PC-9 (cell line): ENCODE measurements around the gene TMEM132D. TPM values are rescaled to one million over a fixed set of nuclear protein-coding genes. Genes with fewer than 3 reads are reported as not detected.

Experiments
- BruUV-seq: library from RNA; stranded (reverse); fragments of 400-500 nt; replicated peaks from 2 replicates; lab custom pipeline; 2021; lab: Mats Ljungman, UMichigan
- CTCF ChIA-PET: fragments of 300-600 bp; sonication (Branson Sonifier 250); formaldehyde crosslinking; loops from one replicate; lab custom pipeline; 2022; ENCODE audit warnings: antibody characterized with exemption; lab: Charles Lee
- POLR2A ChIA-PET: fragments of 300-600 bp; sonication (Branson Sonifier 250); formaldehyde crosslinking; loops from one replicate; lab custom pipeline; 2022; ENCODE audit warnings: antibody characterized with exemption; ENCODE audit not compliant: unreplicated experiment; lab: Charles Lee
- DNase-seq, 2 experiments: peaks; one replicate each; pipeline versions ENCODE4 v3.0.0 to v3.0.0-alpha.2; 2015 to 2022; ENCODE audit warnings: mixed read lengths in 1 of 2
- H2AFZ ChIP-seq: fragments of 200-600 bp; sonication (generic); 2 replicates; pipeline ENCODE4 v1.8.1; 2017; ENCODE audit warnings: antibody characterized with exemption
- H3F3A ChIP-seq: fragments of 200-600 bp; sonication (generic); 2 replicates; pipeline ENCODE4 v1.8.1; 2017; ENCODE audit warnings: antibody characterized with exemption, mild to moderate bottlenecking, low read depth; ENCODE audit not compliant: insufficient read depth
- H3K27ac ChIP-seq: fragments of 200-600 bp; sonication (generic); 2 replicates; pipeline ENCODE4 v1.6.1; 2016; ENCODE audit warnings: mixed run types
- H3K27me3 ChIP-seq: fragments of 200-600 bp; sonication (generic); 2 replicates; pipeline ENCODE4 v1.6.1; 2016; ENCODE audit warnings: low read depth, mixed run types; ENCODE audit not compliant: insufficient read depth
- H3K36me3 ChIP-seq: fragments of 200-600 bp; sonication (generic); 2 replicates; pipeline ENCODE4 v1.6.1; 2016; ENCODE audit warnings: low read depth, mixed run types
- H3K4me1 ChIP-seq: fragments of 200-600 bp; sonication (generic); replicated peaks from 2 replicates; pipeline ENCODE4 v1.6.1; 2016; ENCODE audit warnings: mixed run types; ENCODE audit not compliant: insufficient read depth
- H3K4me2 ChIP-seq: fragments of 200-600 bp; sonication (generic); 2 replicates; pipeline ENCODE4 v1.6.1; 2017; ENCODE audit warnings: mixed run types
- H3K4me3 ChIP-seq: fragments of 200-600 bp; sonication (generic); 2 replicates; pipeline ENCODE4 v1.6.1; 2016; ENCODE audit warnings: mixed run types
- H3K79me2 ChIP-seq: fragments of 200-600 bp; sonication (generic); 2 replicates; pipeline ENCODE4 v1.6.1; 2017; ENCODE audit warnings: low read depth, mixed run types
- H3K9me2 ChIP-seq: fragments of 200-600 bp; sonication (generic); 2 replicates; pipeline ENCODE4 v1.8.1; 2017; ENCODE audit warnings: mild to moderate bottlenecking; ENCODE audit not compliant: insufficient read depth
- H3K9me3 ChIP-seq: fragments of 200-600 bp; sonication (generic); 2 replicates; pipeline ENCODE4 v1.8.1; 2016; ENCODE audit warnings: low read depth; ENCODE audit not compliant: insufficient read depth
- H4K20me1 ChIP-seq: fragments of 200-600 bp; sonication (generic); 2 replicates; pipeline ENCODE4 v1.8.1; 2017; ENCODE audit not compliant: insufficient read depth
- EZH2 ChIP-seq: fragments of 200-600 bp; sonication (generic); IDR thresholded peaks from 2 replicates; pipeline ENCODE4 v1.8.0; 2017; ENCODE audit warnings: antibody characterized with exemption, low read depth
- intact Hi-C: fragments of 100-400 bp; cut with micrococcal nuclease; formaldehyde crosslinking; loops from one replicate; pipeline ENCODE4 v1.10.0; 2022; ENCODE audit not compliant: unreplicated experiment
- total RNA-seq: library from RNA; stranded (reverse); gene quantifications from 2 replicates; pipeline ENCODE4 v1.2.3, GENCODE V29; 2021
- TF ChIP-seq, protein P1 (sequence below): fragments of 200-600 bp; sonication (generic); conservative IDR thresholded peaks from 2 replicates; pipeline ENCODE4 v1.6.1; 2017; ENCODE audit warnings: mixed run types, antibody characterized with exemption, mild to moderate bottlenecking, moderate library complexity

TMEM132D gene
- total RNA-seq, 1 experiment from 2014 or later, result not detected

DNA sequence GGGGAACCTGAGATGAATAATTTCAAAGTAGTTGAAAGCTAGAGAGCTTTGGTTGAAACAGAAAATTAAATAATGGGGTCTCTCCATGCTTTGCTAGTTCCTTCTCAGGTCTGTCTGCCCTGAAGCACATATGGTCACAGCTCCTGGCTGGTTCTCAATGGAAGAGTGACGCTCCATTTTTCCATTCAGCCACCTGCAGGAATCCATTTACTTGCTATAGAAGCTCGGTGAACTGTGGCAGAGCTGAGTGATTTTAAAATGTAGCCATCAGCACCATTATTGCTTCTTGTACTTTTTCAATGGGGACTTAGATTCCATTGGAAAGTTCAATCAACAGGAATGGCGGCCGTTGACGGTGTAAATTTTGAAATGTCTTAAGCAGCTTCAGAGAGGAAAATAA, 525.3 kb downstream of the TMEM132D start:
- Histone ChIP-seq H3K27ac (no peak overlapping the region), H3K4me2 (no peak overlapping the region), H3K4me3 (no peak overlapping the region), H3K9me2 (no peaks in the 10 kb centered on the region), H3K36me3 (no peaks in the 10 kb centered on the region), H2AFZ (no peak overlapping the region), H3K27me3 (peaks cover 4% of the 10 kb centered on the region; the same call in 1 of the 2 replicates), H3K9me3 (no peaks in the 10 kb centered on the region), H4K20me1 (no peaks in the 10 kb centered on the region), H3K79me2 (no peaks in the 10 kb centered on the region), H3K4me1 (no peaks in the 10 kb centered on the region), H3F3A (no peaks in the 10 kb centered on the region)
- DNase-seq, result no peak
- intact Hi-C loops, result no loop called here
- POLR2A ChIA-PET, result no interaction called here
- TF ChIP-seq, protein P1, sequence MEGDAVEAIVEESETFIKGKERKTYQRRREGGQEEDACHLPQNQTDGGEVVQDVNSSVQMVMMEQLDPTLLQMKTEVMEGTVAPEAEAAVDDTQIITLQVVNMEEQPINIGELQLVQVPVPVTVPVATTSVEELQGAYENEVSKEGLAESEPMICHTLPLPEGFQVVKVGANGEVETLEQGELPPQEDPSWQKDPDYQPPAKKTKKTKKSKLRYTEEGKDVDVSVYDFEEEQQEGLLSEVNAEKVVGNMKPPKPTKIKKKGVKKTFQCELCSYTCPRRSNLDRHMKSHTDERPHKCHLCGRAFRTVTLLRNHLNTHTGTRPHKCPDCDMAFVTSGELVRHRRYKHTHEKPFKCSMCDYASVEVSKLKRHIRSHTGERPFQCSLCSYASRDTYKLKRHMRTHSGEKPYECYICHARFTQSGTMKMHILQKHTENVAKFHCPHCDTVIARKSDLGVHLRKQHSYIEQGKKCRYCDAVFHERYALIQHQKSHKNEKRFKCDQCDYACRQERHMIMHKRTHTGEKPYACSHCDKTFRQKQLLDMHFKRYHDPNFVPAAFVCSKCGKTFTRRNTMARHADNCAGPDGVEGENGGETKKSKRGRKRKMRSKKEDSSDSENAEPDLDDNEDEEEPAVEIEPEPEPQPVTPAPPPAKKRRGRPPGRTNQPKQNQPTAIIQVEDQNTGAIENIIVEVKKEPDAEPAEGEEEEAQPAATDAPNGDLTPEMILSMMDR, result no peak
- no peak for TF ChIP-seq EZH2
- BruUV-seq, result no TSS peak
- CTCF ChIA-PET, result no interaction called here

DNA sequence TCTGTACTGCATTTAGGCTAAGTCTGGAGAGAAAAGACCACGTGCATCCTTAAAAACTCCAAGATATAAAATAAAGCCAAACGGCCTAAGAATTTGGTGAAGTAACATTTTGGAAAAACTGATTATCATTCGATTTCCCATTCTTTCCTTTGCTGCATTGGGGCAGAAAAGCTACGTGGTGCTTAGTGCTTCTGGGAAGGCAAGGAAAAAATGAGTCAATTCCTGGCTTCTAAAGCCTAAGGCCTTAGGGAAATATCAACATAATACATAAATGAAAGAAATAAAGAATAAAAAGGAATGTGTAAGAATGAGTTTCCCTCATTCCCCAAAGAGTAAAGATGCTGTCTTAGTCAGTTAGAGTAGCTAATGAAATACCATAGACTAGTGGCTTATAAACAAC, 530.1 kb downstream of the TMEM132D start:
- no peak for DNase-seq
- Histone ChIP-seq H3F3A (no peaks in the 10 kb centered on the region), H3K36me3 (no peaks in the 10 kb centered on the region), H3K79me2 (no peaks in the 10 kb centered on the region), H3K27me3 (no peaks in the 10 kb centered on the region), H3K4me1 (no peaks in the 10 kb centered on the region), H3K4me2 (no peak overlapping the region), H3K27ac (no peak overlapping the region), H4K20me1 (no peaks in the 10 kb centered on the region), H3K9me2 (no peaks in the 10 kb centered on the region), H2AFZ (no peak overlapping the region), H3K9me3 (no peaks in the 10 kb centered on the region), H3K4me3 (no peak overlapping the region)
- intact Hi-C loops, result no loop called here
- TF ChIP-seq, protein P1, result no peak
- no peak for TF ChIP-seq EZH2
- ChIA-PET POLR2A (no interaction called here), CTCF (no interaction called here)
- BruUV-seq, result no TSS peak

DNA sequence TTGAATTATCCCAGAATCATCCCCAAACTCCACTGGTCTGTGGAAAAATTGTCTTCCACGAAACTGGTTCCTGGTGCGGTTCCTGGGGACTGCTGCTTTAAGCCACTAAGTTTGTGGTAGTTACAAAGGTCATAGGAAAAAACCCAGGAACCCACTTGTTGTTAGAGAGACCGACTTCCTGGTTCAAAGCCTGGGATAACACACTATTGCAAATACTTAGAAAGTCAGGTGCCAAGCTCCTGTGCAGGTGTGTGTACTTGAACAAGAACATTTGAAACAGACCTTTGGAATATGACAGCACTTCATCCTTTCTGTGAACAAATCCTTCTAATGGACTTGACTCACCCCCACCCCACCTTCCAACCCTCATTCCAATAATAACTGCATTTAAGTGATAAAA, 530.9 kb downstream of the TMEM132D start:
- DNase-seq, result no peak
- no peaks in the 10 kb centered on the region for H3K79me2 ChIP-seq
- H3K4me1 ChIP-seq, result no peaks in the 10 kb centered on the region
- no TSS peak for BruUV-seq
- no peaks in the 10 kb centered on the region for H3F3A ChIP-seq
- H3K4me2 ChIP-seq, result no peak overlapping the region
- intact Hi-C loops, result no loop called here
- POLR2A ChIA-PET, result no interaction called here
- H4K20me1 ChIP-seq, result no peaks in the 10 kb centered on the region
- no peaks in the 10 kb centered on the region for H3K9me2 ChIP-seq
- H3K9me3 ChIP-seq, result no peaks in the 10 kb centered on the region
- H2AFZ ChIP-seq, result no peak overlapping the region
- TF ChIP-seq, protein P1, result no peak
- TF ChIP-seq EZH2, result no peak
- no peaks in the 10 kb centered on the region for H3K36me3 ChIP-seq
- H3K27me3 ChIP-seq, result no peaks in the 10 kb centered on the region
- no peak overlapping the region for H3K27ac ChIP-seq
- no peak overlapping the region for H3K4me3 ChIP-seq
- CTCF ChIA-PET, result no interaction called here
